ENCODE results near the gene PRUNE1.

PRUNE1 gene

DNA sequence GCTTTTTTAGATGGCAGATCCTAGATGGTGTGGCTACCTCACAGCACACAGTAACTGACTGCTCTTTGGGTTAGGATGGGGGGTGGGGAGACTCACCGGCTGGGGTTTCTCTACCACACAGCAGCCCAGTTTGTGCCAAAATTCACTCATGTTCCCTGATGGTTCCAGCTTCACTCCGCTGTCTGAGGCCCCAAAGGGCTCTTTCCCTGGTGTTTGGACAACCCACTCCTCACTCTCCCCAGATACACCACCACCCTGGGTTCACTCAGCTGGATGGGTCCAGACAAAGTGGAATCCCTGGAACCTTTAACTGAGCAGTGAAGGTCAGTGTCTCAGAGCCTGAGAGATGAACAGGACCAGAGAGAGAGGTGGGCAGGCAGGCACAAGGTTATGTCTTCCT lies 47.3 kb downstream of the PRUNE1 start:
- no peak for DNase-seq

DNA sequence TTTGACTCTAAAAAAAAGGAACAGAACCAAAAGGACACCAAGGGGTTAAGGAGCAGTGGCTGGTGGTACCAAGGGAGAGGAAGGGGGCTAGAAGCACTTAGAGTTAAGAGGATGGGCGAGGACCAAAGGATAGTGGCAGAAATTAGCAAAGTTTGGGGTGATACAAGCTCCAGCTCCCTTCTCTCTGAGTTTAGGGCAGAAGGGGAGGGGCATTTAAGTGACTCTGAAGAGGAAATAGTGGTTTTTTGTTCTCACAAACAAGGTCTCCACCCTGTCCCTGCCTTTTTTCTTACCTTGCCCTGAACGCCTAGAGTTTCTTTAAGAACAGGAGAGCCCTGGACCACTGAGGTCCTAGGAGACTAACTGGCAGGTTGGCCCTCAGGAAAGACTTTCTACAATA lies 47.9 kb downstream of the PRUNE1 start:
- DNase-seq, result no peak

DNA sequence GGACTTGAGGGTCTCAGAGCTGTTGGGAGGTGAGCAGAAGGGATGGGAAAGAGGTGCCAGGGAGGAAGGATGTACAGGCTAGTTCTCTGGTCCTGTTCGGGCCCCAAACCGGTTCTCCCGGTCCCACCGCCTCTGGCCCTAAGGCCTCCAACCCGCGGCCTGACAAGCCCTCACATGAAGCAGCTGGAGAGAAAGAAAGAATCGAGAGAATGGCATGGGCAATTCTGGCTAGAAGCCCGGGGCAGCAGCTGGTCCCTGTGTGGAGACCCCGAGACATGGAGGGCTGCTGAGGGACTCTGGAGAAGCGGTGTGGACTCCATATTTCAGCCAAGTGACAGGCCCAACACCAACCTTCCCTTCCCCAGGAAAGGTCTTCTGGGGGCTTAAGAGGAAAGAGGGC lies 50.4 kb downstream of the PRUNE1 start:
- peak; percentile 11 for DNase-seq

DNA sequence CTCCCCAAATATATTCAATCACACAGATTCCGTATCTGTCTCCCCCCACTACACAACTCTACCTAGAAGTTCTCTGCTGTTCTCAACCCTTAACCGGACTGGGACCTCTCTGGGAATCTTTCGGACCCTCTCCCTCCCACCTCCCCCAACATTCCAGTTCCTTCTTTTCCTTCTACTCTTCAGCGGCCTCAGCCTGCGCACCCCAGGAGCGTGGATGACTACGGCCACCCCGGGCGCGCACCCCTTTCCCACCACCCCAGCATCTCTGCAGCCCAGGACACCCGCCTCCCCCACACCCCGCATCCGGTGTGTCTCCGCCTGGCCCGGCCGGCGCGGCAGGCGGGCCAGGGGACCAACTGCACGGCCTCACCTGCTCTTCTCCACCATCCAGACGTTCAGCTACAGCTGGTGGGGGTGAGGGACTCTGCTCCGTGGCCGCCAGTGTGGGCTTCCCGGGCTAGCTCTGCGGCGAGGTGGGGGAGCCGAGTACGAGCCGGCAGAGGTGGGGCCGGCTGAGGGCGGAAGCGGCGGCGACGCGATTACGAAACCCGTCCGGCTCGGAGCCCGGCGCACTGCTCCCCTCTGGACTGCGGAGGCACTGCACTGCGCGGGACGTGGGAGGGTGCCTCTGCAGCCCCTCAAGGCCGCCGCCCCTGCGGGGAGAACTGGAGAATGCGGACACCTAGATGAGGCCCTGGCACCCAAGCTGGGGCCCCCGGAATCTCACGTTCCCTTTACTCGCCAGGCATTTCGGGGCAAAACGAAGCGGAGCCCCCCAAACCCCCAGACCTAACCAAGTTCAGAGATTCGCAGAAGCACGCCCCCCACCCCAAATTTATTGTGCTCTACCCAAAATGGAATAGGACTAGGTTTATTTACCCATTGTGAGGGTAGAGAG lies 51.1 kb downstream of the PRUNE1 start, which contains the start of gene CDC42SE1:
Gene CDC42SE1, minus strand, starts transcription at position 514 of the 898 bp plus-strand sequence. CDS start 3,892 bp downstream, outside the sequence.
- DNase-seq, result no peak

DNA sequence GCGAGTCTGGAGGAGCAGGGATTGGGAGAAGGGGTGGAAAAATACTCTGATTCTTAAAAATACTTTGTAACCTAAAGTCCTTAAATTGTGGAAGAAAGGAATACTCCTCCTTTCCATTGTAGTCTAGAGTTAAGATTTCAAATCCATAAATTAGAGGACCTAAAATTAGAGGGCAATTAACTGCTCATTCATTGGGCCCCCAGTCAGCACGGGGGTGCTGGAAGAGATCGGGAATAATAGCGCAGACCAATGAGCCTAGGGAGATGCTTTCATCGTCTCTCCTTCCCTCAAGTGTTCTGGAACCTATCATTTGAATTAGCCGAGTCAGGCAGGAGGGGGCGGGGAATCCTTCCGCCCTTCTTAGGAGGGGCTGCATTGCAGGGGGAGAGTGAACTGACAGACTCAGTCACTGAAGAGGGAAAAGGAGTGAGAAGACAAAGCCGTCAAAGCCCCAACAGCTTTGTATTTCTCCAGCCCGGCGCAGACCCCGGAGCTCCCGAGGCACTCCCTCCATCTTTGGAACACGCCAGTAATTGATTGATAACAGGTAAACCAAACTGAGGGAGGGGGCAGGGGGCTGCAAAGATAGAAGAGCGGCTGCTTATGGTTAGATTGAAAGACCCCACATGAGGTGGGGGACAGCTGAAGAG lies 51.9 kb downstream of the PRUNE1 start, which contains the start of gene MLLT11:
Gene MLLT11, plus strand, starts transcription at position 391 of the 650 bp plus-strand sequence. CDS start 6,828 bp downstream, outside the sequence.
- no peak for DNase-seq

DNA sequence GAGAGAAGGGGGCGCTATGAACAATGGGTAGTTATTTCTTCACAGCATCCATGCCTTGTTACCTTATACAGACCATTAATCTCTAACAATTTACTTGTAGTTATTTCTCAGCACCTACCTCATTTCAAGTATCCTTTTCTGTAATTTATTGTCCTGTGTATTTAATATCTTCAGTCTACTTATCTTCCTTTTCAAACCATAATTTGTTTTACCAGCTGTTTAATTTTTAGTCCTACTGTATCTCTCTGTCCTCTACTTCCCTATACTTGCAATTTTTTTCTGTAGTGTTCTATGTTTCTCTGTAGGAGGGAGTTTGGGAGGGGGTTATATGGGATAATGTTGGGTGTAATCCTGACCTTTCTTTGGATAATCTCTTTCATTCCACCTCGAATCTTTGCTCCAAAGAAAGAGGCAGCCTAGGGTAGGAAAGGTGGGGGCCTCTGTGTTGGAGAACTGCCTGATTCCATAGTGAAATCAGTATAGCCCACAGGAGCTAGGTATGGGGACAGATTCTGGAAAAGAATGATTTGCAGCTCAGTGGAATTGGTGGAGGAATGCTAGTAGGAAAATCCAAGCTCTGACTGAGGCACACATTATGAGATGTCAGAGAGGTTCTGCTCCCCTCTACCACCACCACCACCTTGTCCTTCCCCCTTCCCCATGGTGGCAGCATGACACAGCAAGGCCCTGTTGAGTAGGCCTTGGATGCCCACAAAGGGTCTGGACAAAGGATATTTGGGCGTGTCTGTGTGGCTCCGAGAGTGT lies 52.6 kb downstream of the PRUNE1 start:
- DNase-seq, result no peak

DNA sequence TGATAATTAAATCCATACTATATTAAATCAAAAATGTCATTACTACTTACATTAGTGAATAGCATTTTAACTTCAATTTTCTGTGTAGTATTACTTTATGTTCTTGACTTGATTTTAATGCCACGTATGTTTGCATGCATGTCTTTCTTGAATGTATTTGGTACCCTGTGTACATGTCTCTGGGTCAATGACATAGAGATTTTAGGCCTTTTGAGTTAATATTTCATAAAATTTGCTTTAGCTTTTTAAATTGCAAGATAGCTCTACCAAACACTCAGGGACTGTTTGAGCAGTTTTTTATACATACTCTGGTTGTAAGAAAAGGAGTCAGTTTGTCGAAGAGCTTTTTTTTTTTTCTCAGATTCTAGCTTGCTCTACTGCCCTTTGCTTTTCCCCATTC lies 53.5 kb downstream of the PRUNE1 start:
- no peak for DNase-seq

DNA sequence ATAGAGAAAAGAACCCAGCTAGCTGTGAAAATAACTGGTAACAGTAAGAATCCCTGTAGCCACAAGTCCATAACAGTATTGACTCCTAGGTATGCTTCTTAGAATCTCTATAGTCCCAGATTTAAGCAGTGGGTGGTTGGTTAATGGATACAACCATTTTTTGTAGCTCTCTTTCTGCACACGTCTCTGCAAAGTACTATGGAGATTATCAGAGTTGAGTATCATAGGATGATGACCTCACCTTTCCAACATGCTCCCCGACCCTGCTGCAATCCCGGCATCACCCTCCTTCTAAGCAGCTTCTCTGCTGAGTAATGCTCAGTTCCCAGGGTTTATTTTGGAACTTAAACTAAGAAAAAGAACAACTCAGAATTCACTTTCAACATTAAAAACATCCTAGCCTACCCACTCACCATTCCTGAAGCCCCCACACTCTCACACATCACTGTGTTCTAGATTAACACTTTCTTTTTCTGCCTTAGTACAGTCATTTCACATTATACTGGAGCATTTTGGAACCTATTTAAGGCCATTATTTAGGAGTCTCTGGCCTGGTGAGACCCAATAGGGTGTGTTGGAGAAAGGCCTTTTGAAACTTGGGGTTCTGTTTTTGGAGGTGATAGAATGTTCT lies 54.6 kb downstream of the PRUNE1 start:
- DNase-seq, result no peak

DNA sequence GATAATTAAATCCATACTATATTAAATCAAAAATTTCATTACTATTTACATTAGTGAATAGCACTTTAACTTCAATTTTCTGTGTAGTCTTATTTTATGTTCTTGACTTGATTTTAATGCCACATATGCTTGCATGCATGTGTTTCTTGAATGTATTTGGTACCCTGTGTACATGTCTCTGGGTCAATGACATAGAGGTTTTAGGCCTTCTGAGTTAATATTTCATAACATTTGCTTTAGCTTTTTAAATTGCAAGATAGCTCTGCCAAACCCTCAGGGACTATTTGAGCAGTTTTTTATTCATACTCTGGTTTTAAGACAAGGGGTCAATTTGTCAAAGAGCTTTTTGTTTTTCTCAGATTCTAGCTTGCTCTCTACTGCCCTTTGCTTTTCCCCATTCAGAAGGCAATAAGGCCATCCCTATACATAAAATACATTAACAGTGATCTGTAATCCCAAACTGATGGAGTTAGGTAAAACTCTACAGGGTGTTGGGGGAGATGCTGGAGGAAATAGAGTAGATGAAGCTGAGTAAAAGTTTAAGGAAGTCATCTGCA lies 56.9 kb downstream of the PRUNE1 start:
- no peak for DNase-seq

DNA sequence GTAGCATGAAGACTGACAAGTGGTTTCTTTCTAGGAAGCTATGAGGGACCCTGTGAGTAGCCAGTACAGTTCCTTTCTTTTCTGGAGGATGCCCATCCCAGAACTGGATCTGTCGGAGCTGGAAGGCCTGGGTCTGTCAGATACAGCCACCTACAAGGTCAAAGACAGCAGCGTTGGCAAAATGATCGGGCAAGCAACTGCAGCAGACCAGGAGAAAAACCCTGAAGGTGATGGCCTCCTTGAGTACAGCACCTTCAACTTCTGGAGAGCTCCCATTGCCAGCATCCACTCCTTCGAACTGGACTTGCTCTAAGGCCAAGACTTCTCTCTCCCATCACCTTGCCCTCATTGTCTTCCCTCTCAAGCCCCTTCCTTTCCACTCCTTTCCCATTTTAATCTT lies 58.9 kb downstream of the PRUNE1 start:
- DNase-seq, result no peak

DNA sequence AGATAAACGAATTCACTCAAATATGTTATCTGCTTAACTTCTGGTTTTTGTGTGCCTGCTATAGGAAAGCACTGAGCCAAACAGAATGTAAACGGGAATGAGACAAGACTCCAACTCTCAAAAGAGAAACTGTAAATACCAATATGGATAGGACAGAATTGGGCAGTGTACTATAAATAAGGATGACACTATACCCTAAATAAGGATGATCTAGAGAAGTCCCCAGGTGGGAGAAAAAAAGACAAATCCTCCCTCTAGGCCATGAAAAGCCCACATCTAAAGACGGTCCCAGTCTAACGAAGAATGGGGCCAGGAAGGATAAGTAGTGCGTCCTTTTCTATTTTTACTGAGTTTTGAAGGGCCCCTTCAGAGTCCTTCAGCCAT lies 60.8 kb downstream of the PRUNE1 start:
- DNase-seq, result no peak

DNA sequence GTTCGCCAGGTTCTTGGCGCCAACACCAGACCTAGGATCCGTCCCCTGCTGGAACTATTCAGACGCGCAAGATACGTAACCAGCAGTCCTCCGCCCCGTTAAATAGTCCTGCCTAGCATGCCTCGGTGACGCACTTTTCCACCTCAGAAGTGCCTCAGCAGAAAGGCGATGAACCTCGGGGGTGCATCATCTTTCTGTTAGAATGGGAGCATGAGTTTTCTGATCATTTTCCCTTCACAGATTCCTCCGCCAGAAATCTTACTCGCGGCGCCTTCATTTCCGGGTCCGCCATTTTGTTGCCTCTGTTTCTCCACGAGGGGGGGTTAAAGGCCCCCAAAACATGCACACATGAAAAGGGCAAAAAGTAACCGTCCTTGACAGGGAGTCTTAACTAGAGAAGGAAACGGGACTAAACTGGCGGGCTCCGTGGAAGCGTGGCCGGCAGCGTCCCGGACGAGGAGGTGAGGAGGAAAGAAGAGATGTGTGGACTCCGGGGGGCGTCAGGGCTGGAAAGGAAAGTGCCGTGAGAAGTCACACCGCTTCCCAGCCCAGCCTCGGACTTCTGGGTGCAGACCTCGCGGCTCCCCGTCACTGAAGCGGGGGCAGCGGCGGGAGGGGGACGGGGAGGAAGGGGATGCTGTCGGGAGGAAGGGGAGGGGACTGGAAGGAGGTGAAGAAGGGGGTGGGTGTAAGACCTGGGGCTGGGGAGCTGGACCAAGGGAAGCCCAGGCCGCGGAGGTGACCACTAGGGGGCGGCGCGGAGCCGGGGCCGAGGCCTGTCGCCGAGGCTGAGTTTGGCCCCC lies 62.4 kb downstream of the PRUNE1 start, which contains the start of gene GABPB2:
Gene GABPB2, plus strand, starts transcription at position 288 of the 803 bp plus-strand sequence. CDS start 17,429 bp downstream, outside the sequence.
- peak; percentile 74 for DNase-seq

DNA sequence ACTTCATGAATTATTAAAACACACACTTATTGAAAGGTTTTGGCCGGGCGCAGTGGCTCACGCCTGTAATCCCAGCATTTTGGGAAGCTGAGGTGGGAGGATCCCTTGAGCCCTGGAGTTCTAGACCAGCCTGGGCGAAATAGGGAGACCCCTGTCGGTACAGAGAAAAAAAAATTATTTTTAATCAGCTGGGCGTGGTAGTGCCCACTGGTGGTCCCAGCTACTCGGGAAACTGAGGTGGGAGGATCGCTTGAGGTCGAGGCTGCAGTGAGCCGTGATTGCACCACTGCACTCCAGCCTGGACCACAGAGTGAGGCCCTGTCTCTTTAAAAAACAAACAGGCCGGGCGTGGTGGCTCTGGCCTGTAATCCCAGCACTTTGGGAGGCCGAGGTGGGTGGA lies 64.0 kb downstream of the PRUNE1 start:
- DNase-seq, result no peak

Data from NCI-H2029 treated with DMSO at 0.1 percent for 48 hours (cell line).